ENCODE data around the gene NOS1AP. TPM values are rescaled to one million over a fixed set of nuclear protein-coding genes. Genes with fewer than 3 reads are reported as not detected.

Gene NOS1AP
- total RNA-seq, 1 experiment from 2014 or later, result 2.6 TPM

GRCh38 chr1:162370721-162371120 is 301.2 kb downstream of the NOS1AP start:
- ATAC-seq, result no peak
- H3K9me2 ChIP-seq (replicated peaks; ENCODE audit: low read length), result no peaks in the 10 kb centered on the region
- H3K9me3 ChIP-seq (ENCODE audit: low read length), result no peaks in the 10 kb centered on the region
- H3K4me1 ChIP-seq (ENCODE audit: insufficient read depth, low read length), result peaks cover 28% of the 10 kb centered on the region
- H4K20me1 ChIP-seq (ENCODE audit: low read length), result no peaks in the 10 kb centered on the region
- H3K36me3 ChIP-seq (ENCODE audit: low read depth, low read length), result no peaks in the 10 kb centered on the region
- H3K27ac ChIP-seq (ENCODE audit: low read length), result no peak overlapping the region
- POLR2A ChIA-PET (ENCODE audit: unreplicated experiment), result no interaction called here
- H3K4me3 ChIP-seq (ENCODE audit: low read length), result no peak overlapping the region
- H3K27me3 ChIP-seq (ENCODE audit: low read length), result no peaks in the 10 kb centered on the region
- no peak for DNase-seq
- no peak for TF ChIP-seq CTCF (conservative IDR thresholded peaks at IDR 0.05; ENCODE audit: low read depth, low read length)
- no peak for TF ChIP-seq EZH2phosphoT487 (IDR thresholded peaks at IDR 0.05; ENCODE audit: borderline replicate concordance, low read length)
- no peak for TF ChIP-seq EZH2 (IDR thresholded peaks at IDR 0.05; ENCODE audit: low read length, unreplicated experiment)
- H3K9ac ChIP-seq (ENCODE audit: low read length), result no peak overlapping the region
- H2AFZ ChIP-seq (ENCODE audit: low read length), result no peak overlapping the region
- BruUV-seq (replicated peaks), result no TSS peak
- no peaks in the 10 kb centered on the region for H3K79me2 ChIP-seq (ENCODE audit: low read length)
- intact Hi-C loops (cut with micrococcal nuclease), result no loop called here
- H3K4me2 ChIP-seq (ENCODE audit: low read length), result no peak overlapping the region
- CTCF ChIA-PET, result no interaction called here
- no peaks in the 10 kb centered on the region for H3F3A ChIP-seq (ENCODE audit: low read length, unreplicated experiment)

GRCh38 chr1:162371611-162372010 is 302.1 kb downstream of the NOS1AP start:
- H4K20me1 ChIP-seq (ENCODE audit: low read length), result no peaks in the 10 kb centered on the region
- no peak overlapping the region for H3K4me3 ChIP-seq (ENCODE audit: low read length)
- H3K27me3 ChIP-seq (ENCODE audit: low read length), result no peaks in the 10 kb centered on the region
- no peak overlapping the region for H3K9ac ChIP-seq (ENCODE audit: low read length)
- ATAC-seq, result no peak
- TF ChIP-seq EZH2 (IDR thresholded peaks at IDR 0.05; ENCODE audit: low read length, unreplicated experiment) (no peak), EZH2phosphoT487 (IDR thresholded peaks at IDR 0.05; ENCODE audit: borderline replicate concordance, low read length) (no peak)
- DNase-seq, result peak; percentile 49
- no TSS peak for BruUV-seq (replicated peaks)
- ChIA-PET POLR2A (ENCODE audit: unreplicated experiment) (no interaction called here), CTCF (no interaction called here)
- no peak overlapping the region for H3K27ac ChIP-seq (ENCODE audit: low read length)
- intact Hi-C loops (cut with micrococcal nuclease), result no loop called here
- no peak overlapping the region for H3K4me2 ChIP-seq (ENCODE audit: low read length)
- H3K36me3 ChIP-seq (ENCODE audit: low read depth, low read length), result no peaks in the 10 kb centered on the region
- H3K9me2 ChIP-seq (replicated peaks; ENCODE audit: low read length), result no peaks in the 10 kb centered on the region
- no peaks in the 10 kb centered on the region for H3K9me3 ChIP-seq (ENCODE audit: low read length)
- H3K79me2 ChIP-seq (ENCODE audit: low read length), result no peaks in the 10 kb centered on the region
- no peak overlapping the region for H2AFZ ChIP-seq (ENCODE audit: low read length)
- no peaks in the 10 kb centered on the region for H3F3A ChIP-seq (ENCODE audit: low read length, unreplicated experiment)
- H3K4me1 ChIP-seq (ENCODE audit: insufficient read depth, low read length), result peaks cover 28% of the 10 kb centered on the region

- peaks cover 28% of the 10 kb centered on the region for H3K4me1 ChIP-seq (ENCODE audit: insufficient read depth, low read length)
- H4K20me1 ChIP-seq (ENCODE audit: low read length), result no peaks in the 10 kb centered on the region
- DNase-seq, result peak; percentile 31
- H3K9ac ChIP-seq (ENCODE audit: low read length), result no peak overlapping the region
- intact Hi-C loops (cut with micrococcal nuclease), result no loop called here
- CTCF ChIA-PET, result no interaction called here
- H3F3A ChIP-seq (ENCODE audit: low read length, unreplicated experiment), result no peaks in the 10 kb centered on the region
- no peaks in the 10 kb centered on the region for H3K9me3 ChIP-seq (ENCODE audit: low read length)
- TF ChIP-seq CTCF (conservative IDR thresholded peaks at IDR 0.05; ENCODE audit: low read depth, low read length) (no peak), EZH2 (IDR thresholded peaks at IDR 0.05; ENCODE audit: low read length, unreplicated experiment) (no peak), EZH2phosphoT487 (IDR thresholded peaks at IDR 0.05; ENCODE audit: borderline replicate concordance, low read length) (no peak)
- no peak overlapping the region for H3K4me2 ChIP-seq (ENCODE audit: low read length)
- no peaks in the 10 kb centered on the region for H3K79me2 ChIP-seq (ENCODE audit: low read length)
- H3K27me3 ChIP-seq (ENCODE audit: low read length), result no peaks in the 10 kb centered on the region
- no peak; the same call in 1 of the 2 replicates for ATAC-seq
- H2AFZ ChIP-seq (ENCODE audit: low read length), result no peak overlapping the region
- POLR2A ChIA-PET (ENCODE audit: unreplicated experiment), result interaction anchor here (0.6 kb wide), 1 partner anchor 9 kb away, joined by 3 read pairs; the partner anchor contains the start of gene C1orf226
- H3K27ac ChIP-seq (ENCODE audit: low read length), result no peak overlapping the region
- BruUV-seq (replicated peaks), result no TSS peak
- no peaks in the 10 kb centered on the region for H3K36me3 ChIP-seq (ENCODE audit: low read depth, low read length)
- no peak overlapping the region for H3K4me3 ChIP-seq (ENCODE audit: low read length)
- no peaks in the 10 kb centered on the region for H3K9me2 ChIP-seq (replicated peaks; ENCODE audit: low read length)
Observed at GRCh38 chr1:162372159-162373071, 302.9 kb downstream of the NOS1AP start.
